Gastrocnemius medialis (tissue), 4 donors: ENCODE measurements around the gene DRG1.

Source experiments
- POLR2A ChIP-seq, 2 donors: fragments of 450-650 bp; IDR thresholded peaks; one replicate each; pipeline ENCODE4 v1.6.1; 2017; ENCODE audit warnings: antibody characterized with exemption in 2 of 2, mild to moderate bottlenecking in 2 of 2, moderate library complexity in 2 of 2
- TF ChIP-seq, protein P1 (sequence below), 5 experiments: fragments of 450-650 bp in 3 of 5; fragments of 200-600 bp in 2 of 5; sonication (generic) in 2 of 5; IDR thresholded peaks in 4 of 5; conservative IDR thresholded peaks in 1 of 5; 1 replicate in 4 of 5; 2 replicates in 1 of 5; pipeline ENCODE4 v1.5.1; 2016 to 2019; ENCODE audit warnings: antibody characterized with exemption in 5 of 5, mild to moderate bottlenecking in 3 of 5, moderate library complexity in 3 of 5

DNA sequence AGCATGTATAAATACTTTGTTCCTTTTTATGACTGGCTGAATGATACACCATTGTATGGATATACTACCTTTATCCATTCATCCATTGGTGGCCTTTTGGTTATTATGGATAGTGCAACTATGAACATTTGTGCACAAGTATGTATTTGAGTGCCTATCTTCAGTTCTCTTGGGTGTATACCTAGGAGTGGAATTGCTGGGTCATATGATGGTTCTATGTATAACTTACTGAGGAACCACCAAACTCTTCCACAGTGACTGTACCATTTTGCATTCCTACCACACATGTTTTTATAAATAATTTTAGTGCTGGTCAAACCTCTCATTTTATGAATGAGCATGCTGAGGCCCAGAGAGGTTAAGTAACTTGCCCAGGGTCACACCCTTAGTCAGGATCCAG lies 49.4 kb upstream of the DRG1 start:
- TF ChIP-seq, protein P1, sequence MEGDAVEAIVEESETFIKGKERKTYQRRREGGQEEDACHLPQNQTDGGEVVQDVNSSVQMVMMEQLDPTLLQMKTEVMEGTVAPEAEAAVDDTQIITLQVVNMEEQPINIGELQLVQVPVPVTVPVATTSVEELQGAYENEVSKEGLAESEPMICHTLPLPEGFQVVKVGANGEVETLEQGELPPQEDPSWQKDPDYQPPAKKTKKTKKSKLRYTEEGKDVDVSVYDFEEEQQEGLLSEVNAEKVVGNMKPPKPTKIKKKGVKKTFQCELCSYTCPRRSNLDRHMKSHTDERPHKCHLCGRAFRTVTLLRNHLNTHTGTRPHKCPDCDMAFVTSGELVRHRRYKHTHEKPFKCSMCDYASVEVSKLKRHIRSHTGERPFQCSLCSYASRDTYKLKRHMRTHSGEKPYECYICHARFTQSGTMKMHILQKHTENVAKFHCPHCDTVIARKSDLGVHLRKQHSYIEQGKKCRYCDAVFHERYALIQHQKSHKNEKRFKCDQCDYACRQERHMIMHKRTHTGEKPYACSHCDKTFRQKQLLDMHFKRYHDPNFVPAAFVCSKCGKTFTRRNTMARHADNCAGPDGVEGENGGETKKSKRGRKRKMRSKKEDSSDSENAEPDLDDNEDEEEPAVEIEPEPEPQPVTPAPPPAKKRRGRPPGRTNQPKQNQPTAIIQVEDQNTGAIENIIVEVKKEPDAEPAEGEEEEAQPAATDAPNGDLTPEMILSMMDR (IDR thresholded peaks at IDR 0.05 in 4 of 5, conservative IDR thresholded peaks at IDR 0.05 in 1 of 5), result no peak
- no peak for TF ChIP-seq POLR2A (IDR thresholded peaks at IDR 0.05)
